HG03139 (cell line): ENCODE measurements around the gene CSF2.
A peak's percentile ranks its signal among the peaks of the same experiment; 100 is the strongest.

ENCODE experiments used
- ATAC-seq: cut with Tn5 transposase; IDR thresholded peaks from one replicate; pipeline ENCODE4 v1.9.1; 2021; ENCODE audit not compliant: unreplicated experiment

Gene CSF2

GRCh38 chr5:132054697-132055440 is 18.7 kb upstream of the CSF2 start:
- no peak for ATAC-seq

GRCh38 chr5:132055441-132055807 is 18.2 kb upstream of the CSF2 start:
- ATAC-seq, result no peak

GRCh38 chr5:132055808-132056609 is 17.6 kb upstream of the CSF2 start:
- ATAC-seq, result no peak

- ATAC-seq, result no peak
Measured at GRCh38 chr5:132056610-132057497, 16.7 kb upstream of the CSF2 start.

GRCh38 chr5:132057498-132058255 is 15.9 kb upstream of the CSF2 start:
- no peak for ATAC-seq

GRCh38 chr5:132058646-132059042 is 14.9 kb upstream of the CSF2 start:
- ATAC-seq, result no peak

- ATAC-seq, result no peak
Measured at GRCh38 chr5:132059043-132059695, 14.4 kb upstream of the CSF2 start.

- no peak for ATAC-seq
Measured at GRCh38 chr5:132059696-132060500, 13.7 kb upstream of the CSF2 start.

- no peak for ATAC-seq
Measured at GRCh38 chr5:132060501-132061161, 13.0 kb upstream of the CSF2 start, which contains the start of gene IL3. TSS of gene IL3 (plus strand) at chr5:132060655. CDS start at chr5:132060707, 52 bp downstream.

- peak; percentile 42 for ATAC-seq
Measured at GRCh38 chr5:132063090-132063911, 10.3 kb upstream of the CSF2 start.

- no peak for ATAC-seq
Measured at GRCh38 chr5:132064140-132064539, 9.4 kb upstream of the CSF2 start.

- ATAC-seq, result peak; percentile 52
Measured at GRCh38 chr5:132064738-132065331, 8.8 kb upstream of the CSF2 start.

GRCh38 chr5:132065351-132065937 is 8.1 kb upstream of the CSF2 start:
- ATAC-seq, result no peak

GRCh38 chr5:132065951-132066701 is 7.5 kb upstream of the CSF2 start:
- ATAC-seq, result no peak

- no peak for ATAC-seq
Measured at GRCh38 chr5:132066871-132067270, 6.7 kb upstream of the CSF2 start.

- no peak for ATAC-seq
Measured at GRCh38 chr5:132067451-132067850, 6.1 kb upstream of the CSF2 start.
